ENCODE results near the gene KDM1B.

The KDM1B gene

DNA sequence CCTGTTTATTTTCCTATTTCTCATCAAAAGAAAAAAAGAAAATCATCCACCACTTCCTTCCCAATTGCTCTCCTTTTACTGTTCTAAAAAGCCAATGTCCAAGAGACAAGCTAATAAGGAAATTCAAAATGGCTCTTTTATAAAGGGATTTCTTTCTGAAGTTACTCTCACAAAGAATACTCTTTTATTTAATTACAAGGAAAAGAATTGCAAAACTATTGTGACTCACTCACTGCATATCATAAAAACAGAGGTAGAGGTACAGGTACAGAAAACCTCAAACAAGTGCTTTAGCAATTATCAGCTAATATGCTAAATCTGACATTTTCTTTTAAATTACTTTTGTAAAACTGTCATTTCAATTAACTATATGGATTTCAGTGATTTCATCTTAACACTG is 91.0 kb downstream of the KDM1B start:
- Mint-ChIP-seq H3K27me3 (no peaks in the 10 kb centered on the region), H3K27ac (no peak overlapping the region), H3K4me1 (peaks cover 64% of the 10 kb centered on the region), H3K9me3 (peaks cover 0 to 8% of the 10 kb centered on the region in 2 donors), H3K4me3 (no peak overlapping the region)
- DNase-seq: no peak
- ATAC-seq: no peak

DNA sequence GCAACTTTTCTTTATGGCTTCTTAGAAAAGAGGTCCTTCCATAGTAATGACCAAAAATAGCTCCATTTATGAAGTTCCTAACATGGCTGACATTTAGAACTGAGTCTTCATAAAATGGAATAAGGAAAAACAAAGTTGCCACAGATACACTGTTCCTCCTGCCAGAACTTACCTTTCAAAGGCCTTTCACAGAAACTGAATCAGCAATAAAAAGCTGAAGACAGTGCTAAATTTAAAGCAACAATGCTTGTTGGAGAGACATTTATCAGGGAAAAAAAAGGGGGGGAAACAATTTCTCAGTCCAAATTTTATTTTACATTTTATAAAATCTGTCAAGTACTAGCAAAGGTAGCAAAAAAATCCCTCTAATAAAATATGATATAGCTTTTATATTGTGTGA is 91.8 kb downstream of the KDM1B start:
- no peak overlapping the region for H3K27ac Mint-ChIP-seq
- no peaks in the 10 kb centered on the region for H3K27me3 Mint-ChIP-seq
- DNase-seq (no peak), ATAC-seq (no peak)
- H3K4me1 Mint-ChIP-seq: peaks cover 63% of the 10 kb centered on the region
- H3K9me3 Mint-ChIP-seq: peaks cover 0 to 8% of the 10 kb centered on the region in 2 donors
- H3K4me3 Mint-ChIP-seq: no peak overlapping the region

DNA sequence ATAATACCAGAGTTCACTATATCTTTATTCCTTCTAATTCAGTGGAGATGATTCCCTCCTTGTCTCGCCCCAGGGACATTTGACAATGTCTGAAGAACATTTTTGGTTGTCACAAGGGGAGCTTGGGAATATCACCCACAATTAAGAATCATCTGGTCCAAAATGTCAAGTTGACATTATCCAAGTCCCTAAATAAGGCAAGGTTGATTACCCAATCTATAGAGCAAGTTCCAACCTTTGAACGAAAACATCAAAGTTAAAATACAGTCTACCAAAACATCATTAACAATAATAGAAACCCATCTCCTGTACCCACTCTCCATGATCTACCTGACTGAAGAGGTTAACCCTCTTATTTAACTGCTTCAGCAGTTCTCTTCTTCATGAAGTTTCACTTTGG is 93.5 kb downstream of the KDM1B start:
- H3K9me3 Mint-ChIP-seq: peaks cover 0 to 8% of the 10 kb centered on the region in 2 donors
- H3K27ac Mint-ChIP-seq: no peak overlapping the region
- DNase-seq: no peak
- H3K4me3 Mint-ChIP-seq: no peak overlapping the region
- ATAC-seq: no peak
- peaks cover 46% of the 10 kb centered on the region for H3K4me1 Mint-ChIP-seq
- H3K27me3 Mint-ChIP-seq: no peaks in the 10 kb centered on the region

DNA sequence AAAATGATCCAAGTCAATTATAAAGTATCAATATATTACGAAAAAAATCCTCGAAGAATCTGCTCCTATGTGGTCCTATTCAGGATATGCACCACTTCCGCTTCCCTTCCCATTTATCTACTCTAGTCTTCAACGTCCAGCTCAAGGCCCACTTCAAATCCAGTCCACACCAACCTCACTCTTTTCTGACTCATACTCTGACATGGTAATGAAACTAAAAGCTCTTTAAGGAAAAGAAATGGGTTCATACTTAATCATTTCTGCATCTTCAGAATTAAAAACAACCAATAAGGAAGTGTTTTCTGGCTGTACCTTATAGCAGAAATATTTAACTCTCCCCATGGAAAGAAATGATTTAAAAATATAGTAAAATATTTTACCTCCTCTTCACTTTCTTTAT is 94.0 kb downstream of the KDM1B start:
- no peaks in the 10 kb centered on the region for H3K27me3 Mint-ChIP-seq
- no peak overlapping the region for H3K27ac Mint-ChIP-seq
- H3K4me1 Mint-ChIP-seq: peaks cover 40% of the 10 kb centered on the region
- H3K4me3 Mint-ChIP-seq: no peak overlapping the region
- peaks cover 0 to 8% of the 10 kb centered on the region in 2 donors for H3K9me3 Mint-ChIP-seq
- no peak for ATAC-seq
- no peak for DNase-seq

GRCh38 chr6:18253635-18254034 is 98.4 kb downstream of the KDM1B start:
- ATAC-seq: no peak
- no peak overlapping the region for H3K4me3 Mint-ChIP-seq
- DNase-seq: no peak
- H3K27me3 Mint-ChIP-seq: no peaks in the 10 kb centered on the region
- no peak overlapping the region for H3K27ac Mint-ChIP-seq
- H3K4me1 Mint-ChIP-seq: peaks cover 19% of the 10 kb centered on the region
- H3K9me3 Mint-ChIP-seq: no peaks in the 10 kb centered on the region

DNA sequence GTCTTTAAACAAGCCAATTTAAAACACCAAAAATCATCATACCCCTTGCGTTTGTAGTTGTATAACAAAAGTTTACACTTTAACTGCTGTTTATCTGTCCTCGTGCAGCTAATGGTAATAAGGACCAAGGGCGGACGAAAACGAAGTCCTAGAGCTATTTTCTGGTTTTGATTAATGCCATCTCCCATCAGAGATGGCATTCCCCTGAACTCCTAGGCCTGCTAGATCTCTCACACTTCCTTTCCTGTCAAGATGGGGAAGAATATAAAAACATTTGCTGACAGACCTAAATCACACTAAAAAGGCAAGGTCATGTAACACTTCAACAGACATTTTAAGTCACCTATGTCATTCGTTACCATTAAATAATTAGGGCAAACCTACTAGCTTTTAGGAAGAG is 99.6 kb downstream of the KDM1B start:
- H3K27me3 Mint-ChIP-seq: no peaks in the 10 kb centered on the region
- no peaks in the 10 kb centered on the region for H3K9me3 Mint-ChIP-seq
- DNase-seq (no peak), ATAC-seq (no peak)
- H3K27ac Mint-ChIP-seq: no peak overlapping the region
- H3K4me3 Mint-ChIP-seq: no peak overlapping the region
- H3K4me1 Mint-ChIP-seq: peaks cover 19% of the 10 kb centered on the region

- ATAC-seq (no peak), DNase-seq (no peak)
- Mint-ChIP-seq H3K4me1 (peaks cover 44% of the 10 kb centered on the region), H3K4me3 (peak overlapping the region; percentile 63 to 72), H3K9me3 (no peaks in the 10 kb centered on the region), H3K27ac (peak overlapping the region in 1 of 2 donors; percentile 23), H3K27me3 (no peaks in the 10 kb centered on the region)
Observed at GRCh38 chr6:18259675-18260447, 104.6 kb downstream of the KDM1B start.

DNA sequence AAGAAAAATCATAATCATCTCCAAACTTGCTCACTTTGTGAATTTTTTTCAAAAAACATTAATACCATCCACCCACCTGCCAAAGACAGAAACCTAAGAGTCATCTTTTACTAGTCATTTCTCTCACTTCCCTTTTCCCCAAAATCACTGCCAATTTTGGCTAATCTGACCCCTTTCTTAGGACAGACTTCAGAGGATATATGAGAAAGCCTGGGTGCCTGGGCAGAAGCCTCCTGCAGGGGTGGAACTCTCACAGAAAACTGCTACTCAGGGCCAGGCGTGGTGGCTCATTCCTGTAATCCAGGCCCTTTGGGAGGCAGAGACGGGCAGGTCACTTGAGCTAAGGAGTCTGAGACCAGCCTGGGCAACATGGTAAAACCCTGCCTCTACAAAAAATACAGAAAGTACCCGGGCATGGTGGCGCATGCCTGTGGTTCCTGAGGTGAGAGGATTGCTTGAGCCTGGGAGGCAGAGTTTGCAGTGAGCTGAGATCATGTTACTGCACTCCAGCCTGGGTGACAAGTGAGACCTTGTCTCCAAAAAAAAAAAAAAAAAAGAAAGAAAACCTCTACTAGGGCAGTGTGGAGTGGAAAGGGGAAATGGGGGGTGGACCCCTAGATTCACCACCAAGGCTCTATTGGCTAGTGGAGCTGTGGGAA is 105.4 kb downstream of the KDM1B start:
- H3K4me1 Mint-ChIP-seq: peaks cover 51% of the 10 kb centered on the region
- H3K4me3 Mint-ChIP-seq: peak overlapping the region; percentile 63 to 72
- DNase-seq: peak in 1 of 2 donors; percentile 55
- ATAC-seq: peak; percentile 40
- H3K9me3 Mint-ChIP-seq: peaks cover 0 to 4% of the 10 kb centered on the region in 2 donors
- peak overlapping the region; percentile 74 to 81 for H3K27ac Mint-ChIP-seq
- H3K27me3 Mint-ChIP-seq: no peaks in the 10 kb centered on the region

DNA sequence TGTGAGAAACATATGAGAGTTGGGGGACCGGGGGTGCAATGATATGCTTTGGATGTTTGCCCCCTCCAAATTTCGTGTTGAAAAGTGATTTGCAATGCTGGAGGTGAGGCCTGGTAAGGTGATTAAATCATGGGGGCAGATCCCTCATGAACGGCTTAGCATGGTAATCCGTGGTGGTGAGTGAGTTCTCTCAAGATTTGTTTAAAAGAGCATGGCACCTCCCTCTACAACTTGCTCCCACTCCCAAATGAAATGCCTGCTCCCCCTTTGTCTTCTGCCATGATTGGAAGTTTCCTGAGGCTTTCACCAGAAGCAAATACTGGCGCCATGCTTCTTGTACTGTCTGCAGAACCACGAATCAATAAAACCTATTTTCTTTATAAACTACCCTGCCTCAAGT is 106.7 kb downstream of the KDM1B start:
- peaks cover 0 to 5% of the 10 kb centered on the region in 2 donors for H3K9me3 Mint-ChIP-seq
- peaks cover 53% of the 10 kb centered on the region for H3K4me1 Mint-ChIP-seq
- H3K4me3 Mint-ChIP-seq: peak overlapping the region; percentile 72 to 99
- ATAC-seq (no peak), DNase-seq (no peak)
- peak overlapping the region in 1 of 2 donors; percentile 30 for H3K27ac Mint-ChIP-seq
- no peaks in the 10 kb centered on the region for H3K27me3 Mint-ChIP-seq

DNA sequence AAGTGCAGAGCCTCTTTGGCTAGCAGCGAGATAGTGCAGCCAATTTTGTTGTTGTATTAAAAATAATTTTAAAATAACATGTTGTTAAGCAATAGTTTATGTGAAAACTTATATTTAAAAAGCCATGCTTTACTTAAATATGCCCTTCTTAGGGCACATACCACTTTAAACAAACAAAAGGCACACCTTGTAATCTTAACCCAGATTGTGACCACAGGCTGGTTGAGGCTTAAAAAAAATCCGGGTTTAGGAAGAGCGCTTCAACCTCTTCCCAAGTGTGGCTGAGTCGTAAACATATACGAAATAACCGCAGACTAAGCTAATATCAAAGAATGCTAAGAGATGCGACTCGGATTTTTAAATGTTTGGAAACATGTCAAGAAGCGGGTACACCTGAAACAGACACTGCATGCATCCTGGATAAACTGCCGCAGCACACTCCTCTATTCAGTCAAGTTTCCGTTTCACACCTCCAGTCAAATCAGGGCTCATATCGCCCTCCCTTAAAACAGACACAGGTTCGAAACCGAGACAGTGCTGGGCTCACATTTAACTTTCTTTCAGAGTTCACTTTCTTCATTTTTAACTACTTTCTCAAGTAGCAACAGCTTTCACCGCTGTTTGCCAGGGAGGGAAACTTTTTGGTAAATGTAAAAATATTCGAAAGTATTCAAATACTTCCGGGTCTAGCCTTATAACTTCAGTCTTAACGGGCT is 107.6 kb downstream of the KDM1B start:
- H3K4me3 Mint-ChIP-seq: peak overlapping the region; percentile 97 to 99
- DNase-seq (peak; percentile 41 to 68), ATAC-seq (peak; percentile 75)
- peaks cover 0 to 5% of the 10 kb centered on the region in 2 donors for H3K9me3 Mint-ChIP-seq
- H3K27me3 Mint-ChIP-seq: no peaks in the 10 kb centered on the region
- H3K27ac Mint-ChIP-seq: peak overlapping the region; percentile 97 to 98
- peaks cover 53% of the 10 kb centered on the region for H3K4me1 Mint-ChIP-seq

GRCh38 chr6:18263418-18264218 is 108.4 kb downstream of the KDM1B start:
- peak; percentile 39 to 44 for DNase-seq
- peaks cover 51% of the 10 kb centered on the region for H3K4me1 Mint-ChIP-seq
- peaks cover 0 to 5% of the 10 kb centered on the region in 2 donors for H3K9me3 Mint-ChIP-seq
- peak overlapping the region; percentile 97 to 98 for H3K27ac Mint-ChIP-seq
- ATAC-seq: peak; percentile 11
- H3K4me3 Mint-ChIP-seq: peak overlapping the region; percentile 97 to 99
- no peaks in the 10 kb centered on the region for H3K27me3 Mint-ChIP-seq

DNA sequence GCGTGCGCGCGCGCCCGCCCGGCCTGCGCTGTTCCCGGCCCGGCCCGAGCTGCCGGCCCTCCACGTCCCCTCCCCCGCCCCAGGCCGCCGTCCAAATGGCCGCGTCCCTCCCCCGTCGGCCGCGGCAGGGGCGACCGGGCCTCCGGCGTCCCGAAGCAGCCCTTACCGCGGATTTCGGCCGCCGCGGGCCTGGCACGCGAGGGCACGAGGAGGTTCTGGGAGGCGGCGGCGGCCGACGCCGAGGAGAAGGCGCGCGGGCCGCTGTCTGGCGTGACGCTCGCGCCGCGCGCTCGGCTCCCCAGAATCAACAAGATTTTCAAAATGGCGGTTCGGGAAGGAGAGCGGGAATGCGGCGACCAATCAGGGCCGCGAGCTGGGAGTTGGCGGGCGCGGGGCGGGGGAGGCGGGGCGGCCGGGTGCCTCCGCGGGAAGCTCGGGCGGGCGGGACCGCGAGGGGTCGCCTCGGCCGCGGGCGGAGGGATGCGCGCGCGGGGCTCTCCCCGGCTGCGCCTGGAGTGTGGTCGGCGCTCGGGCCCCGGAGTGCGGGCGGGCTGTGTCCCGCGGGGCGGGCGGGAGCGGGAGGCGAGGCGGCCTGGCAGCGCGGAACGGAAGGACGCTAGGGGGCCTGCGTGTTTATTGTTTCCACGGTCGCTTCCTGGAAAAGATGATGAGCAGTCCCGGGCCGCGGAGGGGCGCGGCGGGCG is 109.1 kb downstream of the KDM1B start, which contains the start of gene DEK:
Gene DEK, minus strand, starts transcription at position 312 of the 704 bp plus-strand sequence. CDS start 543 bp downstream, outside the sequence.
- Mint-ChIP-seq H3K4me1 (peaks cover 46% of the 10 kb centered on the region), H3K4me3 (peak within 1 kb of the TSS; percentile 97 to 99), H3K27me3 (no peaks in the 10 kb centered on the region), H3K9me3 (peaks cover 0 to 5% of the 10 kb centered on the region in 2 donors), H3K27ac (peak within 1 kb of the TSS; percentile 97 to 98)
- peak; percentile 77 for ATAC-seq
- peak; percentile 77 to 84 for DNase-seq

DNA sequence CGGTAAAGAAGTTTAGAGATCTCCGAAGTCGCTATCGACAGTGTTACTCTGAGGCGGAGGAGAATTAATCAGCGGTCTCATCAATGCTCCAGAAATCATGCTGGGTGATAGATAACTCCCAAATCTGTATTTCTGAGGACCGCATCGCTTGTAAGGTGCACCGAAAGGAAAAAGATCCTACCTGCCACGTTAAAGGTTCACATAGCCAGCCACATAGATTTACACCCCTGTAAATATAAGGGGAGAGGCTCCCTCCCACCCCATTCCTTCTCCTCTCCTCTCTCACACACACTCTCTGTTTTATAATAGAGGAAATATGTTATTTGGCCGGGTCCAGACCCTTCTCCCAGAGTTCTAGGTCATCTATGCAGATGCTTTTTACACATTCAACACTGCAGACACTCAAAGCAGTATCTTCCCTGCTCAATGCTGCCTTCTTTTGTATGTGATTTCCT is 109.7 kb downstream of the KDM1B start:
- H3K4me3 Mint-ChIP-seq: peak overlapping the region; percentile 79 to 82
- ATAC-seq: no peak
- H3K9me3 Mint-ChIP-seq: peaks cover 0 to 5% of the 10 kb centered on the region in 2 donors
- H3K27me3 Mint-ChIP-seq: no peaks in the 10 kb centered on the region
- peaks cover 40% of the 10 kb centered on the region for H3K4me1 Mint-ChIP-seq
- DNase-seq: no peak
- peak overlapping the region; percentile 65 to 95 for H3K27ac Mint-ChIP-seq

GRCh38 chr6:18265787-18266522 is 110.7 kb downstream of the KDM1B start:
- Mint-ChIP-seq H3K9me3 (peaks cover 0 to 5% of the 10 kb centered on the region in 2 donors), H3K4me3 (peak overlapping the region; percentile 79 to 82), H3K4me1 (peaks cover 30% of the 10 kb centered on the region), H3K27me3 (no peaks in the 10 kb centered on the region), H3K27ac (peak overlapping the region in 1 of 2 donors; percentile 12)
- ATAC-seq: no peak
- DNase-seq: peak in 1 of 2 donors; percentile 4

All from stimulated activated naive CD8-positive, alpha-beta T cell treated with anti-CD3 and anti-CD28 coated beads, Interleukin-15, amount 100 ng/mL, for 72 hours (primary cell).